HG03139 (cell line): ENCODE data around the gene PTPN12.
"Not testable (repeated sequence)": the region's sequence is repeated elsewhere in the genome, so short reads cannot be mapped to it uniquely, and the experiment has no call there.

Experiments used
- ATAC-seq: cut with Tn5 transposase; IDR thresholded peaks from one replicate; pipeline ENCODE4 v1.9.1; 2021; ENCODE audit not compliant: unreplicated experiment

Gene PTPN12

GRCh38 chr7:77575187-77575586 lies 38.1 kb downstream of the PTPN12 start:
- ATAC-seq, result no peak

- no peak for ATAC-seq
Measured at GRCh38 chr7:77576856-77577255, 39.8 kb downstream of the PTPN12 start.

- ATAC-seq, result no peak
Measured at GRCh38 chr7:77579797-77580196, 42.7 kb downstream of the PTPN12 start.

GRCh38 chr7:77580762-77581350 lies 43.8 kb downstream of the PTPN12 start:
- ATAC-seq, result no peak

- no peak for ATAC-seq
Measured at GRCh38 chr7:77587272-77587671, 50.2 kb downstream of the PTPN12 start.

- no peak for ATAC-seq
Measured at GRCh38 chr7:77600952-77601351, 63.9 kb downstream of the PTPN12 start.

GRCh38 chr7:77606562-77606961 lies 69.5 kb downstream of the PTPN12 start:
- ATAC-seq, result no peak

GRCh38 chr7:77619314-77619713 lies 82.2 kb downstream of the PTPN12 start:
- no peak for ATAC-seq

GRCh38 chr7:77626586-77627308 lies 89.7 kb downstream of the PTPN12 start:
- no peak for ATAC-seq

- no peak for ATAC-seq
Measured at GRCh38 chr7:77627309-77627676, 90.2 kb downstream of the PTPN12 start.

- no peak for ATAC-seq
Measured at GRCh38 chr7:77629797-77630196, 92.7 kb downstream of the PTPN12 start.

- ATAC-seq, result no peak
Measured at GRCh38 chr7:77631820-77632219, 94.7 kb downstream of the PTPN12 start.

GRCh38 chr7:77644774-77645173 lies 107.7 kb downstream of the PTPN12 start:
- ATAC-seq, result no peak

GRCh38 chr7:77648742-77649338 lies 111.7 kb downstream of the PTPN12 start:
- ATAC-seq, result no peak

- ATAC-seq, result no peak
Measured at GRCh38 chr7:77649716-77650349, 112.7 kb downstream of the PTPN12 start.

- no peak for ATAC-seq
Measured at GRCh38 chr7:77651575-77652162, 114.6 kb downstream of the PTPN12 start.

- ATAC-seq, result not testable (repeated sequence)
Measured at GRCh38 chr7:77652826-77653225, 115.7 kb downstream of the PTPN12 start.

- ATAC-seq, result no peak
Measured at GRCh38 chr7:77653572-77653971, 116.5 kb downstream of the PTPN12 start.

GRCh38 chr7:77655356-77655755 lies 118.3 kb downstream of the PTPN12 start:
- ATAC-seq, result no peak

- ATAC-seq, result no peak
Measured at GRCh38 chr7:77655836-77656455, 118.9 kb downstream of the PTPN12 start.
